Upper lobe of left lung (tissue), 4 donors: ENCODE measurements around the gene PTPRM.

ENCODE experiments used
- CTCF ChIP-seq, 6 experiments: fragments of 450-650 bp in 4 of 6; fragments of 200-600 bp in 2 of 6; sonication (generic) in 2 of 6; IDR thresholded peaks; one replicate each; pipeline ENCODE4 v1.5.1; 2016 to 2019; ENCODE audit warnings: antibody characterized with exemption in 6 of 6
- EP300 ChIP-seq, 4 donors: sonication (generic); formaldehyde crosslinking; IDR thresholded peaks; one replicate each; pipeline ENCODE4 v1.5.1; 2017; ENCODE audit warnings: antibody characterized with exemption in 4 of 4, control low read depth in 2 of 4
- POLR2A ChIP-seq, 4 donors: fragments of 450-650 bp; IDR thresholded peaks; one replicate each; pipeline ENCODE4 v1.5.1; 2016 to 2017; ENCODE audit warnings: antibody characterized with exemption in 4 of 4, mild to moderate bottlenecking in 2 of 4
- POLR2AphosphoS5 ChIP-seq, 2 donors: sonication (generic); formaldehyde crosslinking; IDR thresholded peaks; one replicate each; pipeline ENCODE4 v1.5.1; 2017; ENCODE audit warnings: antibody characterized with exemption in 2 of 2

- TF ChIP-seq POLR2A (IDR thresholded peaks at IDR 0.05) = no peak
- TF ChIP-seq CTCF (IDR thresholded peaks at IDR 0.05) = no peak
- TF ChIP-seq EP300 (IDR thresholded peaks at IDR 0.05) = no peak
- no peak for TF ChIP-seq POLR2AphosphoS5 (IDR thresholded peaks at IDR 0.05)
These were observed 794.9 kb downstream of the PTPRM start for GRCh38 chr18:8361941-8362471.
